ENCODE results near the gene APLP2.
"Not testable (repeated sequence)": the region's sequence is repeated elsewhere in the genome, so short reads cannot be mapped to it uniquely, and the experiment has no call there.

APLP2 gene

DNA sequence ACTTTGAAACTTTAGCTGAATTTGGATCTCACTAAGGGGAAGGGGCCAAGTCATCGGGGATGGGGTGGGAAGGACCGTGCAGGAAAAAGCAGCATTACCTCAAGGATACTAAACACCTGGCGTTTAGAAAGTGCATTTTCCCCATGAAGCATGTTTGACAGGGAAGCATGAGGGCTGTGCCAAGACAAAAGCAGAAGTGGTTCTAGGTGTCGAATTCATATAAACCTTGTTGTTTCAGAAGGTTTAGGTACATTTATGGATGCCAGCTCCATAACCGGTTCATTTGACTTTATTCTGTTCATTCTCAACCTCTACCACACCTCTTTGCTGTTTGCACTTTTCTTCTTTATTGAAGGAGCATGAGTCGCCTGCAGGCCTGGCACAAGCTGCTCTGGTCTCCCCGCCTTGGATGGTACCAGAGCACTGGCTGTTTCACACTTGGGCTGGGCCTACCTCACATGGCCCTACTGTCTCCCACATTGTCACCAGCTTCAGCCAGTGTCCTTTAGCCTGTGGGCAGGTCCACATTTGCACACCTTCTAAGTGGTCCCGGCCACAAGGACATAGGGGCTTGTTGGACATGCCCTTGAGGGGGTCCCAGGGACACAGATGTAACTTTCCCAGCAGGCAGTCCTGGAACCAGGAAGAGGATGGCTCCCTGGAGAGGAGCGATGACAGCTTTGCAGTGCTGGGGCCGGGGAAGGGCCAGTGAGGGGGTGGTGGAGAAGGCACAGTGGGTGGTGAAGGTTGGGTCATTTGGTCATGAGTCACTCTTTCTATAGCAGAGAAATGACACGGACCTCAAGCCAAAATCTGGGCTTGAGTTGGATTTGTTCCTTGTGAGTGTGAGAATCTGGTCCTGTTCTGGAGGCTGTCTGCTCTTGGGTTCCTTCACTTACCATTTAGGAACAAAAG is 86.7 kb downstream of the APLP2 start:
- no peak for DNase-seq

DNA sequence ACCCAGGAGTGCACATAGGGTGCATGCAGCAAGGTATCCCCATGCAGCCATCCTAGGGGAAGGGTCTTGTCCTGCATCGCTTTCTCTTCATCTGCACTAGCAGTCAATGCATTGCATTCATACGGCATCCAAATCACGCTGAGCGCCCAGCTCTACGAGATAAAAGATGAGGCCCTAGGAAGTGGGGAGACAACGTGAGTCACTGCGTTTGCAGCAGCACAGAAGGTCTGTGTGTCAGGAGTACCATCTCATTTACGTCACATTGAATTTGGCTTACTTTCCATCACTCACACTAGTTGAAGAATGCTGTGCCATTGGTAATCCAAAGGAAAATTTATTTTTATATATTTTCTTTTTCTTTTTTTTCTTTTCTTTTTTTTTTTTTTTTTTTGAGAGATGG is 87.4 kb downstream of the APLP2 start:
- DNase-seq: no peak

DNA sequence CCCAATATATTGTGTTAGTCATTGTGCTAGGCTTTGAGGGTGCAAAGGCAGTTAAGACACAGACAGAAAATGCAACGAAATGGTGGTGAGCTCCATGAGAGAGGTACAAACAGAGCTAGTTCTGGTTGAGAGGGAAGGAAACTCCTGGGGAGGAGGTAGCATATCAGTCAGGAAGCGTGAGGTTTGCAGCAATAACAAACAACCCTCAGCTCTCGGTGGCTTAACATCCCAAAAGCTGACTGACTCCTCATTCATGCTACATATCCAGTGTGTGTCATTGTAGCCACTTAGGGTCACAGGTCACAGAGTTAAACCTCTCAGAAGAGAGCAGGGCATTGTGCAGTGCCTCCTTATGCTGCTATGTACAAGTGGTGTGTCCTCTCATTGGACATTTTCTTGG is 88.1 kb downstream of the APLP2 start:
- DNase-seq: no peak

DNA sequence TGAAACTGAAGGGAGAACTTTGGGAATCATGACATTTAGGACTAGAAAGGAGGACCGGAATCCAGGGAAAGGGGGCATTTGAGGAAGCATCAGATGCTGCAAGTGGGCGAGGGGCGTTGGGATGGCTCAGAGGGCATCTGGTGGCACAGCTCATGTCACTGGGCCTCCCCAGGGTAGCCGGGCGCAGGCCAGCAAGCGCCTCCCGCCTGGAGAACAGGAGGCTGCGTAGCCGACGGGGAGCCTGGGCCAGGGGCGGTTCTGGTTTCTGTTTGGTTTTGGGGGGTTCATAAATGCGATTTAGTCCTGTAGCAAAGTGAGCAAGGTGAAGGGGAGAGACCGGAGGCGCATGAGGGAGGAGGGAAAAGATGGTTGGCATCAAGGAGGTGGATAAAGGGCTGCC is 89.4 kb downstream of the APLP2 start:
- DNase-seq: no peak

DNA sequence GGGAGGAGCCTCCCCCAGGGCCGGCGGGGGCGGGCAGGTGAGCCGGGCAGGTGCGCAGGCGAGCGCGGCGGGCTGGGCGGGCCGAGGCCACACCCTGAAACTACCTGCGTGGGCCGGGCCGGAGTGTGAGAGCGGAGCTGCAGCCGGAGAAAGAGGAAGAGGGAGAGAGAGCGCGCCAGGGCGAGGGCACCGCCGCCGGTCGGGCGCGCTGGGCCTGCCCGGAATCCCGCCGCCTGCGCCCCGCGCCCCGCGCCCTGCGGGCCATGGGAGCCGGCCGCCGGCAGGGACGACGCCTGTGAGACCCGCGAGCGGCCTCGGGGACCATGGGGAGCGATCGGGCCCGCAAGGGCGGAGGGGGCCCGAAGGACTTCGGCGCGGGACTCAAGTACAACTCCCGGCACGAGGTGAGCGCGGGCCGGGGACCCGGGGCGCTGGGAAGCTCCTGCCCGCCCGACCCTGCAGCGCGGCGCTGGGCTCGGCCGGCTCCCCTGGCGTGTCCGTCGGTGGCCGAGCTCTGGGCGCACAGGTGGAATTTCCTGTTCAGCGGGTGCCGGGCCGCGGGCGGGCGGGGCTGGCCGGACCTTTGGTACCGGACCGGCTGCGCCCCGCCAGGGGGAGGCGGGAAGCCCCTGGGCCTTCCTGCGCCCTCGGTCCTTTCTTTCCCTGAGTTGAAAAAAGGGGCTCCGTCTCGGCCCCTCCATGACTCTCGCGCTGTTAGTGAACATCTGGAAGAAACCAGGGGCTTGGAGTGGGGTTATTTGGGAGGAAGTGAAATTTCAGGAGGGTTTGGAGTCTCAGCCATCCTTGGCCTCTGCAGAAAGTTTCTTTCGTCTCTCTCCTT is 90.2 kb downstream of the APLP2 start, which contains the start of gene ST14:
Gene ST14 (plus strand): TSS at position 126 of the 841 bp plus-strand sequence. CDS start 198 bp downstream, at position 324.
- DNase-seq: no peak

DNA sequence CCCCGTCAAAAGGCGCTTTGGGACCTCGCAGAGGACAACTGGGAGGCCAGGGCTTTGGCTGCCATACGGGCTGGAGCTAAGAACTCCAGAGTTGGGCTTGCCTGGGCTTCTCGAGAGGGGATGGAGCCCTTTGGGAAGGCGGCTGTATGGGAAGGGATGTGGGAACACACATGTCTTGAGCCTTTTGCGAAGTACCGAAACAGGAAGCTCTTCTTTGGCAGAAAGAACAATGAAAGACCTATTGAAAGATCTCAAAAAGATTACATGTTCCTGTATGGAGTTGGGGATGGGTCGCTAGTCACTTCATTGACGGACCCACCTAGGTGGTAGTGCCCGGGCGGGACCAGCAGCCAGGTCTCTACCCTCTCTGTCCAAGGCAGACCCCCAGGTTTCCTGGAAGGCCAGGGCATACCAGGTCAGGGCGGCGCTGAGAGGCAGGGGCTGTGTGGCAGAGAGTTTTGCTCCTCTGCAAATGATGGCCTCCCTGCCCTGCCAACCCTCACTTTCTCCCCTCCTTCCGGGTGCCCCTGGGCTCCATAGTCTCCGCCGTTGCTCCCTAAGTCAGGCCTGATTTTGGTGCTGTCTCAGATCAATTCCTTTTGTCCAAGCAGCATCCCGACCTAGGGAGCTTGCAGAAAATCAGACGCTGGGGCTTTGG is 90.9 kb downstream of the APLP2 start:
- DNase-seq: no peak

DNA sequence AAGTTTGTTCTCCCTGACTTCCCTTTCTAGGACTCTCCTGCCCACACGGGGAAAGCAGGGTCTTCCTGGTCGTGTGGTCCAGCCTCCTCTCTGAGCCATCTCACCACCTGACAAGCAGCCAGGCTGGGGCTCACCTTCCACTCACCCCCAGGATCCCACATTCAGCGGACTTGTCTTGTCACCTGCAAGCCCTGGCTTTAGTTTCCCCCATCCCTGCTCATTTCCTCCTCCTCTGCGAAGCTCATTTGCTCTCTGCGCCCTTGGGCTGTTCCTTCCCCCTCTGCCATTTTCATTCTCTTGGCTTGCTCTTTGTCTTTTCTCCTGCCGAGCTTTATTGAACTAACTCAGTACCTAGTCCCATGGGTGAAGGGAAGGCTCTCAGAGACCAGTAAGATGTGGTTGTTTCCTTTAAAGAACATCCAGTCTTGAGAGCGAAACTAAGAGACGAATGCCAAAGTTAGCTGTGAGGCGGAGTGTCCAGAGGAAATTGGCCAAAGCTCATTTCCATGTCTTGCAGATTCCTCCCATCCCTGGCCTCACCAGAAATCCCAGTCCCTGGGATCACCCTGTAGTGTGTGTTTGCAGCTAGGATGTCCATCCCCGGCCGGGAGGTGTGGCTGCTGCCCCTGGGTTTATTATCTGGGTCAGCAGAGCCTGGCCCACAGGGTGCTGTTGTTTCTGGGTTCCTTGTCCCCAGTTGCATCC is 91.9 kb downstream of the APLP2 start:
- DNase-seq: no peak

DNA sequence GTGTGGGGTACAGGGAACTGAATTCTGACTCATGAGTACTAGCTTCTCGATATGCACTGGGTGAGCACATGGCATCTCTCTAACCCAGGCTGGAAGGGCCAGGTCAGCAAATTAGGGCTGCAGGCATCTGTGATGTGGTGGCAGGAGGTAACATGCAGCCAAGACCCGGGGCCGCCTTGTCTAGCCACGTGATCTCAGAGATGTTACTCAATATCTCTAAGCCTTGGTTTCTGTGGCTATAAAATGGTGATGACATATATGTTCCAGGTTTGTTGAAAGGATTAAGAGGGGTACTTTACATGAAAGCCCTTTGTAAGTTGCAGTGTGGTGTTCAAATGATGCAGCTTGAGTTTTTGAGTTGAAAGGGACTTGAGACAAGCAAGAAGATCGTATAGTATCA is 93.0 kb downstream of the APLP2 start:
- no peak for DNase-seq

DNA sequence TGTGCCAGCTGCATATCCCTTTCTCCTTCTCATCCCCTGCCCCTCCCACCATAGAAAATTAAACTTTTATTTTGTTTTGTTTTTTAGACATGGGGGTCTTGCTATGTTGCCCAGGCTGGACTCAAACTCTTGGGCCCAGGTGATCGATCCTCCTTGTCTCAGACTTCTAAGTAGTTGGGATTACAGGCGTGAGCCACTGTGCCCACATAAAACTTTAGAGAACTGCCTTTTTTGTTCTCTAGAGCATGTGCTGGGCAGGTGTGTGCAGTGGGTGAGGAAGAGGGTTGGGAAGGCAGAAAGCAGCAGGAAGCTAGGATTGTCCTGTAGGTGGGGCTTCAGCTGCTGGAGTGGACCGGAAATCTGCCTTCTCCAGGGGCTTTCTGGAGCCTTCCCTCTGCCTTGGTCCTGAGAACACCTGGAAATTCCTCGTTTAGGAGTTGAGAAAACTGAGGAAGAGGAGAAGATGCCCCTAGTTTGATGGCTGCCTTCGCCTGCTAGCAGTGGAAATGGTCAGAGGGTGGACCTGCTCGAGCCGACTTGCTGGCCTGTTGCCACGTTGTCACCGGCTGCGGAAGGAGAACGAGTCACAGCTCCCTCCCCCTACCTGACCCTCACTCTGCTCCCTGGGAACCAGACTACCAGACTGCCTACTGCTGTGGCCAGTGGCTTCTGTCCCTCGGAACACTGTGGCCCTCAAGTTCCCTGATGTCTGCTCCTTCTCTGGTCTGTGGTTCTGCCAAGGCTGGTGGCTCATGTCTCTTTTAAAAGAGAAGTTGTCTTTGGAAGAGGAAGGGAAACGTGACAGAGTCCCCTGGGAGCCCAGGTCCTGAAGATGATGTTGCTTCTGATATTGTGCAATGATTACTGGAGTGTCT is 93.9 kb downstream of the APLP2 start:
- DNase-seq: no peak

DNA sequence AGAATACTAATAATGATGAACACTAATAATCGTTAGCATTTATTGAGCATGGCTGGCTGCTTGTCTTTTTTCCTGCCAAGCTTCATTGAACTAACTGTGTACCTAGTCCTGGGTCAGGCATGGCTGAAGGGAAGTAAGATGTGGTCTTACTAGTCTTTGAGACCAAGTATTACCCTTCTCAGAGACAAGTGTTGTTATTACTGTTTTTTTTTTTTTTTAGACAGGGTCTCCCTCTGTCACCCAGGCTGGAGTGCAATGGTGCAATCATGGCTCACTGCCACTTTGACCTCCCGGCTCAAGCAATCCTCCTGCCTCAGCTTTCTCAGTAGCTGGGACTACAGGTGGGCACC is 94.5 kb downstream of the APLP2 start:
- no peak for DNase-seq

DNA sequence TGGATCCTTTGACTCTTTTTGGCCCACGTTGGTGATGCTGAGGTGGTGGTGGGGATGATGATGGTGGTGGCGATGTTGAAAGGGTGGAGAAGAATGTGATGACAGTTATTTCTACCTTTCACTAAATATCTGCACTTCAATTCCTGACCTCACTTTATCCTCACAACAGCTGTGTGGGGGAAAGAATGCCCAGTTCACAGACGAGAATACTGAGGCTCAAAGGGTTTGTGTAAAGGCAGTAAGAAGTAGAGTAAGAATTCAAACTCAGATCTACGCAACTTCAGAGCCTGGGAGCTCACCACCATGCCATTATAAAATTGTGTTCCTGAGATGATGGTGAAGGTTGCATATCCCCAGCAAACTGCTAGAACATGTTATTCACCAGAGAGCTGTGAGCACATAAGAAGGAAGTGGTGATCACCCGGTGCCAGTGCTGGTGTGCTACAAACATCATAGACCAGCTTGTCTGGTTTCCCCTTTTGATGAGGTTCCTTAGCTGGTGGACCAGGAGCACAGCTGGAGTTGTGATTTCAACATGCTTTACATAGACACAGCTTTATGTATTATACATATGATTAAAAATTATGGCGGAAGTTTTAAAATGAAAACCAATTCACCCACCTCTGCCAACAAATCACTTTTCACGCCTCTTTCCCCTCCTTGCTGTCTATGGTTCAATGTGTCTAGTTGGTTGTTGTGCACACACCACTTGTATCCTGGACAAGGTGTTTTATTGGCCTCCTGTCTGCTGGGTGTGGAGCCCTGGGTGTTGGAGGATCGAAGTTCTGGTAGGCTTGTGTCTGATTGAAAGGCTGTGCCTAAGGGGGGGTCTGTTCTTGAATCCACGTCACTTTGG is 96.1 kb downstream of the APLP2 start:
- no peak for DNase-seq

DNA sequence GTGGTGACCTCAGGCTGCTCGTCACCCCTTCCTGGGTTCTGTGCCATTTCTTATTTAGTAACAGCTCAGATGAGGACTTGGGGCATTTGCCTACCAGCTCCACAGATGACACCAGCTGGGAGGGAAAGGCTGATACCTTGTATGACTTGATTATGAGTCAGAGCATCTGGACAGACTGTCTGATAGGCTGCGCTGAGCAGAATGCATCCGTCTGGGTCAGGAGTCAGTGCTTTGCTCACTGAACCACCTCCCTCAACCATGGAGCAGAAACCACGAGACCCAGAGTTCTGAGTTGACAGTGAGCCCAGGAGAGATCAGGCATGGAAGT is 96.7 kb downstream of the APLP2 start:
- DNase-seq: no peak

DNA sequence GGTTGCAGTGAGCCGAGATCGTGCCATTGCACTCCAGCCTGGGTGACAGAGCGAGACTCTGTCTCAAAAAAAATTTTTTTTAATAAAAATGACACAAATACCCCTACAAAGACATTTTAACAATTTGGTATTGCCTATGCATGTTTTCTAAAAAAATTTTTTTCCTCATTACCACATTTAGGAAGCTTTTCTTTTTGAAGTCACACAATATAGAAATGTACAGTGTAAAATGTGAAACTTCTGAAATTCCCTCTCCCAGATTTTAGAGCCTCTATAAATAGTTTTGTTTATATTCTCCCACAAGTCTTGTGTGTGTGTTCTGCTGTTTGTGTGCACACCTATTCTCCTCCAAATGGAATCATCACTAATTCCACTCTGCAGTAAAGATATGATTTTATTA is 97.5 kb downstream of the APLP2 start:
- no peak for DNase-seq

DNA sequence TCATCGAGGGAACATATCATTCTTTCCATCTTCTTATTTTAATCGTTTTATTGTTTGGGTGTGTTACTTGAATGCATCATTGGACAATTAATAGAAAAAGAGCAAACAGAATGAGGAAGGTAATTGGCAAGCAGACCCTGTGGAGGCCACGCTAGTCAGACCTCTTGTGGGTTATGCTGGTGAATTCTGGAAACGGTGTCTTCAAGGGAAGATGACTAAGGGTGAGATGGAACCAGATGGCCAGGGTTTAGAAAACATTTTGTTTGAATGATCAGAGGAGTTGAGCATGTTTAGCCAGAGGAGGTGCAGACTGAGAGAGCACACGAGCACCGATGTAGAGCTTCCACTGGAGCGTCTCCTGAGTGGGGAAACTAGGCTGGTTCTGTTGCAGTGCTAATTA is 98.4 kb downstream of the APLP2 start:
- DNase-seq: no peak

DNA sequence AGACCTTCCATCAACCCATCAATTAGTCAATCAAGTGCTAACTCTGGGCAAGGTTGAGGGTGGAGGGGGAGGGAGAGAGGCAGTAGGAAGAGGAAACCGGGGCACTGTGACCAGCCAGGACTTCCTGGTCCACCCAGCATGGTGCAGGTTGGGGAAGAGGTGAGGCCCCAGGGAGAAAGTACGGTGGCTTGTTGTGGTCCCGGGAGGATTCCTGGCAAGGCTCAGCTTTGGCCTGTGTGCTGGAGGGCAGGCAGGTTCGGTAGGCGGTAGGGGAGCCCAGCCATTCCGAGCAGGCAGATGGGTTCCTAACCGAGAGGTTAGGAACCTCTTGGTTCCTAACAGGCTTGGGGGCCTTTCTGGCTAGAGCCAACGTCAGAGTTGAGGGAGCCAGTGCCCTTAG is 100.7 kb downstream of the APLP2 start:
- no peak for DNase-seq

DNA sequence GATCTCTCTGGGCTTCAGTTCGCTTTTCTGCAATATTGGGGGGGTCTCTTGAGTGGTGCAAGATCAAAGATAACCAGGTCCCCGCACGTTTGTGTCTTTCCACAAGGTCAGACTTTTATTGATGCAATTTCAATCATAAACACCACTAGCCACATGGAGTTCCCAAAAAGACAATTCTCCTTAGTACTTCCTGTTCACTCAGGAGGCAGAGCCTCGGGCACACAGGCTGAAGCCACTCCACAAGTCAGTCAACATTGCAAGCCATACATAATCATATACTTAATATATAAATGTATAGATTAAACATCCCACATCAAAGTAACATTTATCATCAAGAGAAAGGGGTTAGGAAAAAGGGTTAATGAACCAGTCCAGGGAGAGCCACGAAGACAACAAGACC is 101.8 kb downstream of the APLP2 start:
- no peak for DNase-seq

DNA sequence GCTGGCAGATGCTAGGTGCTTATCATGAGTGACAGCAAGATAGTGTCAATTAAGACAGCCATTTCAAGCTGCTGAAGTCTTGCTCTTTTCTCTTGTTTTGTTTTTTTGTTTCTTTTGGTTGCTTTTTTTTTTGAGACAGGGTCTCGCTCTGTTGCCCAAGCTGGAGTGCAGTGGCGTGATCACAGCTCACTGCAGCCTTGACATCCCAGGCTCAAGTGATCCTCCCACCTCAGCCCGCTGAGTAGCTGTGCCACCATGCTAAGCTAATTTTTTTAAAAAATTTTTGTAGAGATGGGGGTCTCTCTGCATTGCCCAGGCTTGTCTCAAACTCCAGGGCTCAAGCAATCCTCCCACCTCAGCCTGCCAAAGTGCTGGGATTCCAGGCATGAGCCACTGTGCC is 102.3 kb downstream of the APLP2 start:
- DNase-seq: not testable (repeated sequence)

DNA sequence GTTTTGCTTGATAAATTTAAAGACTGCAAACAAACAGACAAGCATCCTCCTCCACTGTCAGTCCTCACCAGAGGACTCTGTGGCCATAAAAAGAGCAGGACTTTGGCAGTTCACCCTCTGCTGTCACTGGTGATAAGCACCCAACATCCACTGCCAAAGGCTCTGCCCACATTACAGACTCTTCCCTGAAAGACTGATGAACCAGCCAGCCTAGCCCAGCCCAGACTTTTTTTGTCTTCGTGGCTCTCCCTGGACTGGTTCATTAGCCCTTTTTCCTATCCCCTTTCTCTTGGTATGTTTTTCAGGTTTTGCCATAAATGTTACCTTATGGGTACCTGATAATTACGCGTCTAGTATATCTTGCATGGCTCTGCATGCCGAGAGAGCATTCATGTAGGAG is 104.9 kb downstream of the APLP2 start:
- no peak for DNase-seq

DNA sequence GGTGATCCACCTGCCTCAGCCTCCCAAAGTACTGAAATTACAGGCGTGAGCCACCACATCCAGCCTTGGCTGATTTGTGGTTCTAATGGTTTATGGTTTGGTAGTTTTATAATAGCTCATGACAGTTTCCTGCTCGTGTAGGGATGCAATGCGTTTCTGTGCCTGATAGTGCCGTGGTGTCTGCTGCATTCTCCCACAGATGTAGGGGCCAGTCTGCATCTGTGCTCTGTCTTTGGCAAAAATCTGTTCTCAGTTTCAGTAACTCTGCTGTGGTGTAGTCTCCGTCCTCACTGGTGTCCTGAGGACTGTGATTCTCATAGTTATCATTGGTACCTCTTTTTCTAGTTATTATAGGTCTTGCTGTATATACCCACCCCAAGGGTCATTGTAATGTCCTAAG is 106.2 kb downstream of the APLP2 start:
- DNase-seq: no peak

DNA sequence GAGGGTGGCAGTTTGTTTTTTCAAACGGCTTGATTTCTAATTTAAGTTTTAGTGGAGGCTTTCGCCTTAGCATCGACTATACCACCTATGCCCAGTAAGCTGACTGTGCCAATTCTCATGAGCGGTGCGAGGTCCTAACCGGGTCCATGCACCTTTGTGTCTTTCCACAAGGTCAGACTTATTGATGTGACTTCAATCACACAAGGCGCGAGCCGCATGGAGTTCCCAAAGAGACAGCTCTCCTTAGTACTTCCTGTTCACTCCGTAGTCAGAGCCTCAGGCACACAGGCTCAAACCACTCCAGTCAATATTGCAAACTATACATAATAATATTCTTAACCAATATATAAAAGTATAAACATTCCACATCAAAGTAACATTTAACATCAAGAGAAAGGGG is 108.1 kb downstream of the APLP2 start:
- no peak for DNase-seq
